Peyer's patch (tissue), 4 donors: Measurements from ENCODE around the gene ZNF787.

Experiments
- POLR2A ChIP-seq, 2 donors: fragments of 450-650 bp; IDR thresholded peaks; one replicate each; pipeline ENCODE4 v1.5.1; 2017; ENCODE audit warnings: antibody characterized with exemption in 2 of 2, mild to moderate bottlenecking in 2 of 2, moderate library complexity in 2 of 2
- TF ChIP-seq, protein P1 (sequence below), 6 experiments: fragments of 450-650 bp in 4 of 6; fragments of 200-600 bp in 2 of 6; sonication (generic) in 1 of 6; IDR thresholded peaks; one replicate each; pipeline ENCODE4 v1.5.1; 2017 to 2019; ENCODE audit warnings: antibody characterized with exemption in 6 of 6, mild to moderate bottlenecking in 3 of 6, moderate library complexity in 1 of 6

DNA sequence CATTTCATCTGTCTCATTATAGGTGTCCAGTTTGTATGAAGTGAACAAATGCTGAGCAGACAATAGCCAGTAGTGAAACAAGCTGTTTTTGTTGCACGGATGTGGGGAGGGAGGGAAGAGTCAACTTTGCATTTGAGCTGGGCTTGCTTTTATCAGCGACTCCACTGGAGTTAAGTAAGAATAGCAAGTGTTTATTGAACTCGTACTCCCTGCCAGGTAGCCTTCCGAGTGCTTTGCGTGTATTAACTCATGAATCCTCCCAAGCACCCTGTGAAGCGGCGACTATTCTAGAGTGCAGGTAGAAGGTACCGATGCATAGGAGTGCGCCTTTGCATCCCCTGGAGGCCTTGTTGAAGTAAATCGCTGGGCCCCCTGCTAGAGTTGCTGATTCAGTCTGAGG lies 15.3 kb upstream of the ZNF787 start:
- TF ChIP-seq, protein P1, sequence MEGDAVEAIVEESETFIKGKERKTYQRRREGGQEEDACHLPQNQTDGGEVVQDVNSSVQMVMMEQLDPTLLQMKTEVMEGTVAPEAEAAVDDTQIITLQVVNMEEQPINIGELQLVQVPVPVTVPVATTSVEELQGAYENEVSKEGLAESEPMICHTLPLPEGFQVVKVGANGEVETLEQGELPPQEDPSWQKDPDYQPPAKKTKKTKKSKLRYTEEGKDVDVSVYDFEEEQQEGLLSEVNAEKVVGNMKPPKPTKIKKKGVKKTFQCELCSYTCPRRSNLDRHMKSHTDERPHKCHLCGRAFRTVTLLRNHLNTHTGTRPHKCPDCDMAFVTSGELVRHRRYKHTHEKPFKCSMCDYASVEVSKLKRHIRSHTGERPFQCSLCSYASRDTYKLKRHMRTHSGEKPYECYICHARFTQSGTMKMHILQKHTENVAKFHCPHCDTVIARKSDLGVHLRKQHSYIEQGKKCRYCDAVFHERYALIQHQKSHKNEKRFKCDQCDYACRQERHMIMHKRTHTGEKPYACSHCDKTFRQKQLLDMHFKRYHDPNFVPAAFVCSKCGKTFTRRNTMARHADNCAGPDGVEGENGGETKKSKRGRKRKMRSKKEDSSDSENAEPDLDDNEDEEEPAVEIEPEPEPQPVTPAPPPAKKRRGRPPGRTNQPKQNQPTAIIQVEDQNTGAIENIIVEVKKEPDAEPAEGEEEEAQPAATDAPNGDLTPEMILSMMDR (IDR thresholded peaks at IDR 0.05): no peak
- no peak for TF ChIP-seq POLR2A (IDR thresholded peaks at IDR 0.05)
